Heart left ventricle (tissue), 13 donors: ENCODE results near the gene EYS.

ENCODE experiments used
- POLR2A ChIP-seq, 2 donors: fragments of 450-650 bp; IDR thresholded peaks; one replicate each; pipeline ENCODE4 v1.6.1; 2017; ENCODE audit warnings: antibody characterized with exemption in 2 of 2, mild to moderate bottlenecking in 2 of 2, moderate library complexity in 2 of 2
- TF ChIP-seq, protein P1 (sequence below), 12 donors: fragments of 200-600 bp; sonication (generic) in 4 of 12; IDR thresholded peaks; one replicate each; pipeline versions ENCODE4 v1.5.0 to v1.8.0; 2018 to 2022; ENCODE audit warnings: antibody characterized with exemption in 12 of 12, mild to moderate bottlenecking in 5 of 12
- donor health status: ischemic (EF 13 %, LVEDD 7.1; RV severe dilation, severe dysfunction).
- donor health status: DM: no; HTN: yes; CAD: no.
- donor health status: DM: no; HTN: no; CAD: no.
- donor health status: ischemic (EF 25% LVEDD 6.9; RV normal size, moderate dysfunction).
- donor health status: ischemic (EF 25% LVEDD 5.7; RV mildly dilated, moderate dysfunction).
- donor health status: ischemic (EF 35%, LVEDD 5.7; RV mildly dilated, moderate dysfunction).
- donor health status: nonischemic (EF 11% LVEDD 7.7; RV severe dilation, severe dysfunction).
- donor health status: DM: yes; HTN: yes; CAD: no.
- donor health status: PGD.
- donor health status: ischemic (EF 29% LVEDD 5.4; RV normal size, mild dysfunction).
- donor health status: nonischemic (EF 23%, LVEDD 6.1; RV moderate dilation, normal function).

DNA sequence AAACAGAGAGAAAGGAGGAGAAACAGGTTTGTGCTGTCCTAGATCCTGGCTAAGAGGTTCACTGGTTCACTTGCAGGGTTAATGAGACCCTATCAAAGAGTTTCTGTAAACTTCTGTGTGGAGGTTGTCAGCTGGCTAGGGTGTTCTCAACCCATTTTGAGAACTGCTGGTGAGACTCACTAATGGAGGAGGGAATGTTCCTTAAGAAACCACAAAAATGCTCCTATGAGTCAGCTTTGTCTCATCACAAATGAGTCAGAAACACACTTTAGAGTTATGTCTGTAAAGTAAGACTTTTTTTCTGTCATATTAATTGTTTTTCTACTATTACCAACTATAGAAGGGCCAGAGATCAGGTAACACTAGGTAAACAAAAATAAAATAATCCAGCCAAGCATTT lies 1187.0 kb downstream of the EYS start:
- TF ChIP-seq, protein P1, sequence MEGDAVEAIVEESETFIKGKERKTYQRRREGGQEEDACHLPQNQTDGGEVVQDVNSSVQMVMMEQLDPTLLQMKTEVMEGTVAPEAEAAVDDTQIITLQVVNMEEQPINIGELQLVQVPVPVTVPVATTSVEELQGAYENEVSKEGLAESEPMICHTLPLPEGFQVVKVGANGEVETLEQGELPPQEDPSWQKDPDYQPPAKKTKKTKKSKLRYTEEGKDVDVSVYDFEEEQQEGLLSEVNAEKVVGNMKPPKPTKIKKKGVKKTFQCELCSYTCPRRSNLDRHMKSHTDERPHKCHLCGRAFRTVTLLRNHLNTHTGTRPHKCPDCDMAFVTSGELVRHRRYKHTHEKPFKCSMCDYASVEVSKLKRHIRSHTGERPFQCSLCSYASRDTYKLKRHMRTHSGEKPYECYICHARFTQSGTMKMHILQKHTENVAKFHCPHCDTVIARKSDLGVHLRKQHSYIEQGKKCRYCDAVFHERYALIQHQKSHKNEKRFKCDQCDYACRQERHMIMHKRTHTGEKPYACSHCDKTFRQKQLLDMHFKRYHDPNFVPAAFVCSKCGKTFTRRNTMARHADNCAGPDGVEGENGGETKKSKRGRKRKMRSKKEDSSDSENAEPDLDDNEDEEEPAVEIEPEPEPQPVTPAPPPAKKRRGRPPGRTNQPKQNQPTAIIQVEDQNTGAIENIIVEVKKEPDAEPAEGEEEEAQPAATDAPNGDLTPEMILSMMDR (IDR thresholded peaks at IDR 0.05), result no peak
- TF ChIP-seq POLR2A (IDR thresholded peaks at IDR 0.05), result no peak
